Brain pericyte (primary cell): ENCODE results near the gene NKIRAS2.

Experiments used
- DNase-seq: peaks from one replicate; pipeline ENCODE4 v3.0.0-alpha.2; 2012; ENCODE audit warnings: low read depth, low spot score

The NKIRAS2 gene

DNA sequence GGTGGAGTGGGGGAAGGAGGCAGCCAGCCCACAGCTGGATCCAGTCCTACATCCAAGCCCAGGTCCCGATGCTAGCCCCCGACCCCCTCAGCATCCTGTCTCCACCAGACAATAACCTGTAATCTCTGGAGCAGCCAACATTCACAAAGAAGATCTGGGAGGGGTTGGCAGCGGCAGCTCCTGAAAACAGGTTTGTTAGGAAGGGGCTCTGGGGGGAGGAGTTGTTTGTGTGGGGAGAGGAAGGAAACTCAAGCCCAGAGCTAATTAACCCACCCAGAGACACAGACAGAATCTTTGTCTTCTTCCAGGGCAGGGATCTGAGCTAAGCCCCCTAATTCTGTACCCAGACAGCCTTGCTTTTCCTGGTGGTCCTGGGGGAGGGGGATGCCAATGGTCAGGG is 35.1 kb downstream of the NKIRAS2 start:
- DNase-seq, result no peak

- DNase-seq, result no peak
Observed at GRCh38 chr17:42055496-42055895, 35.6 kb downstream of the NKIRAS2 start.

- no peak for DNase-seq
Observed at GRCh38 chr17:42056635-42057034, 36.7 kb downstream of the NKIRAS2 start.

DNA sequence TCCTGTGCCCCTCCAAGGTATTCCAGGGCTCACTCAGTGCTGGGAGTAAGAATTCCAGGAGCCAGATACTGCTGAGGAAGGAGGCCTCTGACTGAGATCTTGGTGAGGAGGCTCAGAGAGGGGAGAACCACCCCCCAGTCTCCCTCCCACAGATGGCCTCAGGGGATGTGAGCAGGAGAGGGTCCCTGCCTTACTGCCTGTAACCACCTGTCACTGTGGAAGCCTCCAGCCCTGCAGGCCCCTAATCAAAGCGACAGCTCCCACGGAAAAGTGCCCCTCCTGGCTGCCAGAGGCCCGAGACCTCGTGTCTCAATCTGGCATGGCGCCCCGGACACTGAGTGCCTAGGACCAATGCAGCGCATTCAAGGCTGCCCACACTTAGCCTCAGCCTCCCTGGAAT is 38.2 kb downstream of the NKIRAS2 start:
- no peak for DNase-seq

- no peak for DNase-seq
Observed at GRCh38 chr17:42059815-42060214, 39.9 kb downstream of the NKIRAS2 start.

GRCh38 chr17:42060231-42060630 is 40.3 kb downstream of the NKIRAS2 start:
- DNase-seq, result no peak

- DNase-seq, result no peak
Observed at GRCh38 chr17:42061646-42062487, 42.0 kb downstream of the NKIRAS2 start.

GRCh38 chr17:42062681-42063080 is 42.8 kb downstream of the NKIRAS2 start:
- DNase-seq, result no peak

- no peak for DNase-seq
Observed at GRCh38 chr17:42065201-42065600, 45.3 kb downstream of the NKIRAS2 start.

- DNase-seq, result no peak
Observed at GRCh38 chr17:42067371-42068091, 47.6 kb downstream of the NKIRAS2 start.

GRCh38 chr17:42068979-42069378 is 49.1 kb downstream of the NKIRAS2 start:
- DNase-seq, result no peak

DNA sequence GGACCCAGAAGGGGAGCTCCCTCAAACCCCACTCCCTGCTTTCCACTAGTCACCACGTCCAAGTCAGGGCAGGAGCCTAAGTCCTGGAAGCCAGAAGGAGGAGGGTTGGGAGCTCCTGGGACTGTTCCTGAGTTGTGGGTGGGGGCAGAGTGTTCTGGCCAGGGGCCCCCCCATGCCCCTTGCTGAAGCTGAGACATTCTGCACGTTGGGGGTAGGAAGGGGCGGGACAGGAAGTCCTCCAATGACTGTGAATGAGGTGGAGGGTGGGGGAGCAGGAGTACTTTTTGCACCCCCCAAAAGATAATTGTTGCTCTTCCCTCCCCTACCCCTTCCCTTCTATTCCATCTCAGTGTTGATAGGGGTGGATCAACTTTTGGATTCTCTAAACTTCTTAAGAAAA is 51.9 kb downstream of the NKIRAS2 start:
- no peak for DNase-seq

- DNase-seq, result no peak
Observed at GRCh38 chr17:42072323-42073187, 52.7 kb downstream of the NKIRAS2 start.
